SK-N-SH treated with all-trans-retinoic acid at 6 μM for 48 hours (cell line): ENCODE data around the gene DNAJB8.

Experiments
- BACH2 ChIP-seq: fragments of 250-450 bp; sonication (Bioruptor Pico); IDR thresholded peaks from 2 replicates; pipeline ENCODE4 v1.9.0; 2021; ENCODE audit warnings: mild to moderate bottlenecking, borderline replicate concordance
- OSR1 ChIP-seq: fragments of 250-450 bp; sonication (Bioruptor Pico); IDR thresholded peaks from 2 replicates; pipeline ENCODE4 v1.8.0; 2022; ENCODE audit warnings: moderate library complexity, mild to moderate bottlenecking, inconsistent platforms
- SNAI2 ChIP-seq: fragments of 250-450 bp; sonication (Bioruptor Pico); IDR thresholded peaks from 2 replicates; pipeline ENCODE4 v1.5.0; 2020; ENCODE audit warnings: mild to moderate bottlenecking, moderate library complexity
- TOX ChIP-seq: fragments of 250-450 bp; sonication (Bioruptor Pico); IDR thresholded peaks from 2 replicates; pipeline ENCODE4 v1.8.0; 2021; ENCODE audit warnings: mild to moderate bottlenecking, moderate library complexity, borderline replicate concordance
- ZFP3 ChIP-seq: fragments of 250-450 bp; sonication (Bioruptor Pico); IDR thresholded peaks from 2 replicates; pipeline ENCODE4 v1.5.0; 2020; ENCODE audit warnings: mild to moderate bottlenecking, moderate library complexity

DNA sequence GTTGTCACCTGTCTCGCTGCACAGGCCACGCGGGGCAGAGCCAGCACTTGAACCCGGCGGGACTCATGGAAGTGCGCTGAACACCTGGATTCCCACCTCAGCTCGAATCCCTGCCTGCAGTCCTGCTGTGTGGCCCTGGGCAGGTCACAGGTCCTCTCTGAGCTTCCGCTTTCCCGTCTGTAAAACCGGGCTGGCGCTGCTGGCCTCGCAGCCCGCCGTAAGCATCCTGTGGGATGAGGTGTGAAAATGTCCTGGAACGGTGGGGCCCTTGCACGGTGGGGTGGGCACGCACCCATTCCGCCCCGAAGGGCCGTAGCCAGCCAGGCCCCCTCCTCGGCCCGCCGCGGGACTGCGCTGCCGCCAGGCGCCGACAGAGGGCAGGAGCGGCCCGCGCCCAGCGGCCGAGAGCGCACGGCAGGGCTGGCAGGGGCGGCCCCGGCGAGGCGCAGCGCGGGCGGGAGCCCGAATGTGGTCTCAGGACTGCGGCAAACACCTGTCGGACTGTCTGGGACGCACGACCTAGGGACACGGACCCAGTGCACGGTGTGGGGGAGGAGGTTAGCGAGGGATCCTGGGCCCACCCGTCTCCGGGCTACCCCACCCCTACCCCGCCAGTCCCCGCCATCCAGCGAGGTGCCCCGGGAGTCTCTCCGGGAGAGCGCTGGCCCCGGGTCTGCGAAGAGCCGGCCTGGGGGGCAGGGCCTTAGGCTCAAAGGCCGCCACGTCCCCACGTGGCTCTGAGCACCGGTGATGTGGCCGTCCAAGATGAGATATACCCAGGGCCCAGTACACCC lies 40.4 kb downstream of the DNAJB8 start:
- TF ChIP-seq BACH2 (CRISPR knock-in tag) (no peak), OSR1 (CRISPR knock-in tag) (no peak), SNAI2 (CRISPR knock-in tag) (no peak), ZFP3 (CRISPR knock-in tag) (no peak), TOX (CRISPR knock-in tag) (no peak)
